WTC11 (cell line): Measurements from ENCODE around the gene PHLDB2. TPM values are rescaled to one million over a fixed set of nuclear protein-coding genes. Genes with fewer than 3 reads are reported as not detected.

Source experiments
- ATAC-seq: fragments of 200-7000 bp; cut with Tn5 transposase; 2 replicates; pipeline ENCODE4 v1.10.0; 2021; ENCODE audit warnings: mild to moderate bottlenecking, moderate library complexity
- CTCF ChIA-PET: fragments of 300-600 bp; sonication (Branson Sonifier 250); formaldehyde crosslinking; loops from one replicate; lab custom pipeline; 2021; ENCODE audit warnings: antibody characterized with exemption; lab: Charles Lee
- POLR2A ChIA-PET: fragments of 350-600 bp; sonication (Branson Sonifier 250); formaldehyde crosslinking; loops from one replicate; lab custom pipeline; 2021; ENCODE audit warnings: antibody characterized with exemption; lab: Charles Lee
- DNase-seq: peaks from one replicate; pipeline ENCODE4 v3.0.0; 2021; ENCODE audit warnings: low spot score
- H3K27ac Mint-ChIP-seq: 2 replicates; pipeline ENCODE4 v1.8.0; 2021; ENCODE audit warnings: mixed read lengths
- H3K27me3 Mint-ChIP-seq: 2 replicates; pipeline ENCODE4 v1.8.0; 2021; ENCODE audit warnings: low read depth, mild to moderate bottlenecking, moderate library complexity, mixed read lengths
- H3K36me3 Mint-ChIP-seq: 2 replicates; pipeline ENCODE4 v1.8.0; 2021; ENCODE audit warnings: mixed read lengths
- H3K4me1 Mint-ChIP-seq: 2 replicates; pipeline ENCODE4 v1.8.0; 2022; ENCODE audit warnings: mixed read lengths
- H3K4me3 Mint-ChIP-seq: 2 replicates; pipeline ENCODE4 v1.8.0; 2021; ENCODE audit warnings: mild to moderate bottlenecking, moderate library complexity, mixed read lengths
- H3K9me3 Mint-ChIP-seq: 2 replicates; pipeline ENCODE4 v1.8.0; 2021; ENCODE audit warnings: mixed read lengths
- ESRRA ChIP-seq: sonication (generic); formaldehyde crosslinking; IDR thresholded peaks from 2 replicates; pipeline ENCODE4 v1.8.1; 2022; ENCODE audit warnings: mild to moderate bottlenecking, missing genetic modification reagents, borderline replicate concordance
- FOXJ3 ChIP-seq: sonication (generic); formaldehyde crosslinking; IDR thresholded peaks from 2 replicates; pipeline ENCODE4 v1.9.0; 2021; ENCODE audit warnings: missing genetic modification reagents, mild to moderate bottlenecking, borderline replicate concordance
- GABPB1 ChIP-seq: sonication (generic); formaldehyde crosslinking; IDR thresholded peaks from 2 replicates; pipeline ENCODE4 v1.8.1; 2023; ENCODE audit warnings: mild to moderate bottlenecking, missing genetic modification reagents
- NFYB ChIP-seq: sonication (generic); formaldehyde crosslinking; conservative IDR thresholded peaks from 2 replicates; pipeline ENCODE4 v1.8.0; 2022; ENCODE audit warnings: low read depth, missing genetic modification reagents
- NR1H2 ChIP-seq: sonication (generic); formaldehyde crosslinking; IDR thresholded peaks from 2 replicates; pipeline ENCODE4 v1.9.0; 2021; ENCODE audit warnings: mild to moderate bottlenecking, moderate library complexity, missing genetic modification reagents
- NR3C1 ChIP-seq: sonication (generic); formaldehyde crosslinking; conservative IDR thresholded peaks from 2 replicates; pipeline ENCODE4 v1.8.1; 2023; ENCODE audit warnings: low read depth, mild to moderate bottlenecking, missing genetic modification reagents
- PRDM15 ChIP-seq: sonication (generic); formaldehyde crosslinking; IDR thresholded peaks from 2 replicates; pipeline ENCODE4 v1.8.0; 2022; ENCODE audit warnings: missing genetic modification reagents
- SMAD3 ChIP-seq: sonication (generic); formaldehyde crosslinking; IDR thresholded peaks from 2 replicates; pipeline ENCODE4 v1.8.0; 2022; ENCODE audit warnings: missing genetic modification reagents, mild to moderate bottlenecking, borderline replicate concordance
- USF1 ChIP-seq: sonication (generic); formaldehyde crosslinking; IDR thresholded peaks from 2 replicates; pipeline ENCODE4 v1.8.0; 2022; ENCODE audit warnings: mild to moderate bottlenecking, missing genetic modification reagents
- ZBTB21 ChIP-seq: sonication (generic); formaldehyde crosslinking; IDR thresholded peaks from 2 replicates; pipeline ENCODE4 v1.8.1; 2023; ENCODE audit warnings: mild to moderate bottlenecking, missing genetic modification reagents, borderline replicate concordance
- ZNF671 ChIP-seq: fragments of 250-450 bp; sonication (Bioruptor Pico); IDR thresholded peaks from 2 replicates; pipeline ENCODE4 v1.8.0; 2021; ENCODE audit warnings: mild to moderate bottlenecking
- total RNA-seq: library from RNA; stranded (reverse); gene quantifications from 3 replicates; pipeline ENCODE4 v1.2.3, GENCODE V29; 2021
- TF ChIP-seq, protein P1 (sequence below): fragments of 250-450 bp; sonication (Bioruptor Pico); conservative IDR thresholded peaks from 2 replicates; pipeline ENCODE4 v1.9.0; 2021; ENCODE audit warnings: mild to moderate bottlenecking
- TF ChIP-seq, protein P2 (sequence below): fragments of 250-450 bp; sonication (Bioruptor Pico); IDR thresholded peaks from 2 replicates; pipeline ENCODE4 v2.1.2; 2022; ENCODE audit warnings: mild to moderate bottlenecking, moderate library complexity
- TF ChIP-seq, protein P3 (sequence below): sonication (generic); formaldehyde crosslinking; IDR thresholded peaks from 2 replicates; pipeline ENCODE4 v1.8.1; 2022; ENCODE audit warnings: low read depth, mild to moderate bottlenecking, moderate library complexity, missing genetic modification reagents, borderline replicate concordance
- TF ChIP-seq, protein P4 (sequence below): sonication (generic); formaldehyde crosslinking; IDR thresholded peaks from 2 replicates; pipeline ENCODE4 v1.8.0; 2023; ENCODE audit warnings: mild to moderate bottlenecking, missing genetic modification reagents
- TF ChIP-seq, protein P5 (sequence below): fragments of 250-450 bp; sonication (Bioruptor Pico); IDR thresholded peaks from 2 replicates; pipeline ENCODE4 v1.9.0; 2021; ENCODE audit warnings: moderate library complexity, mild to moderate bottlenecking, inconsistent platforms, borderline replicate concordance

PHLDB2 gene
- total RNA-seq, 1 experiment from 2014 or later = 40.3 TPM

DNA sequence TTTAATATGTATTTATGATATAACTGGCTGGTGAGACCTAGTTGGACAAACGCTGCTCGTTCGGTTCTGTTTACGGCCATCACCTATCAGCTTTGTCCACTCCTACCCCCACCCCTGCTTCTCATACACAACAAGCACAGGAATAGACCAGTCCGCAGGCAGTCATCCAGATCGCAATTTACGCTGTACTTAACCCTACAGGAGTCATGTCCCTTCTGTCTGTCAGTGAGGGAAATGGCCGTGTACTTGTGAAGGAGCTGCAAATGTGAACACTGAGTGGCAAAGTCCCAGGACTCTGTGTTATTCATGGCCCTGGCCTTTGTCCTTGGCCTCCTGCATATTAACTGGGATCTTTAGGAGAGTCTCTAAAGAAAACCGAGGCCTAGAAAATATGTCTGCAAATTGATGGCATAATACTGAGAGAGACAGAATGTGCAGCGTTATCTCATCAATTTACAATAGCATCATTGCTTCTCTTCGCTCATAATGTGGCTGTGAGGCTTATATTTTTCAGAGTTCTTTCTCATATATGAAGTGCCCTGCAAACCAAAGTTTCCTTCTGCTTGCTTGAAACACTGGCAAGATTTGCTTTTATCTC lies 112.6 kb downstream of the PHLDB2 start (continued):
- TF ChIP-seq USF1 (CRISPR knock-in tag) (no peak), ZNF671 (CRISPR knock-in tag) (no peak)
- TF ChIP-seq, protein P1, sequence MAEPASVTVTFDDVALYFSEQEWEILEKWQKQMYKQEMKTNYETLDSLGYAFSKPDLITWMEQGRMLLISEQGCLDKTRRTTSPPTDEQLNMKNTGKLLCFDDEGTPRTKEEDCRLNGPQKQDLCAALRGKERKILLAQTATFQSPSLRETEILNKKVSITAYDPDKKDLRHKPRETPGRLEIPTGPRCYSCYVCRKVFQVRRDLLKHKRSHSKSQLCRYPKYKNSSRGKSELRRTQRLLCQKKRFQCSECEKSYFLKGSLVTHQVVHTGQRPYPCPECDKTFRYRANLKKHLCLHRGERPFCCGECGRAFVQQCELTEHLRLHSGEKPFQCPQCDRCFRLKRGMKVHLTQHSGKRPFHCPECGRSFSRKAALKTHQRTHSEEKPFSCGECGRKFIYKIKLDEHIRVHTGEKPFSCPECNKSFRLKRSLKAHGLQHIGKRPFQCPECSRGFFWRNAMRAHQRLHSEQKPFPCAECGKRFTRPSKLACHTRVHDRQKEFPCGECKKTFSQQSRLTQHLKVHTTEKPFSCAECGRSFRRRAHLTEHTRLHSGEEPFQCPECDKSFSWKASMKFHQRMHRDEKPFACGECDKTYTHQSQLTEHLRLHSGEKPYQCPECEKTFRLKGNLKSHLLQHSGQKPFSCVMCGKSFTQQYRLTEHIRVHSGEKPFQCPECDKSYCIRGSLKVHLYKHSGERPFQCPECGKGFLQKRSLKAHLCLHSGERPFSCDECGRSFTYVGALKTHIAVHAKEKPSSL (CRISPR knock-in tag) = no peak

DNA sequence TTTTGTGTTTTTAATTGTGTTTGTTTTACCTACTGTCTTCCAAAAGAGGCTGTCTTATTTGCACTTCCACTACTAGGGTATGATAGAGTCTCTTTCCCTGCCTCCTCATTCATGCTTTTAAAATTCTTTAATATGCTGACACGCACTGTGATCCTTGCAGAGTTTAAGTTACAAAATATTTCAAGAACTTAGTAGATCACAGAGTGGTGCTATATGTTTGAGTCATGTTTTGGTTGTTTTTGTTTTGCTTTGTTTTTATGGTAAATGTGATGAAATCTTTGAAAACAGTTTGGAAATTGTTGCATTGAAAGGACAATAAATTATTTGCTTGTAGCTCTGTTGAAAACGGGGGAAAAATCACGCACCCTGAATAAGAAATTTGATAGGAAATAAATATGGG lies 113.8 kb downstream of the PHLDB2 start:
- ATAC-seq (no peak), DNase-seq (no peak)
- Mint-ChIP-seq H3K27me3 (no peaks in the 10 kb centered on the region), H3K4me1 (no peaks in the 10 kb centered on the region), H3K36me3 (peaks cover 7% of the 10 kb centered on the region), H3K9me3 (no peaks in the 10 kb centered on the region), H3K4me3 (no peak overlapping the region), H3K27ac (no peak overlapping the region)
- ChIA-PET POLR2A (no interaction called here), CTCF (interaction anchor here (1.2 kb wide), 2 partner anchors 41 to 256 kb away, joined by 3 to 4 read pairs; no protein-coding TSS in a partner anchor)
- TF ChIP-seq, protein P2, sequence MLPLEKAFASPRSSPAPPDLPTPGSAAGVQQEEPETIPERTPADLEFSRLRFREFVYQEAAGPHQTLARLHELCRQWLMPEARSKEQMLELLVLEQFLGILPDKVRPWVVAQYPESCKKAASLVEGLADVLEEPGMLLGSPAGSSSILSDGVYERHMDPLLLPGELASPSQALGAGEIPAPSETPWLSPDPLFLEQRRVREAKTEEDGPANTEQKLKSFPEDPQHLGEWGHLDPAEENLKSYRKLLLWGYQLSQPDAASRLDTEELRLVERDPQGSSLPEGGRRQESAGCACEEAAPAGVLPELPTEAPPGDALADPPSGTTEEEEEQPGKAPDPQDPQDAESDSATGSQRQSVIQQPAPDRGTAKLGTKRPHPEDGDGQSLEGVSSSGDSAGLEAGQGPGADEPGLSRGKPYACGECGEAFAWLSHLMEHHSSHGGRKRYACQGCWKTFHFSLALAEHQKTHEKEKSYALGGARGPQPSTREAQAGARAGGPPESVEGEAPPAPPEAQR (CRISPR knock-in tag) = no peak
- TF ChIP-seq ZBTB21 (CRISPR knock-in tag) = no peak
- TF ChIP-seq SMAD3 (CRISPR knock-in tag) = no peak
- TF ChIP-seq, protein P3, sequence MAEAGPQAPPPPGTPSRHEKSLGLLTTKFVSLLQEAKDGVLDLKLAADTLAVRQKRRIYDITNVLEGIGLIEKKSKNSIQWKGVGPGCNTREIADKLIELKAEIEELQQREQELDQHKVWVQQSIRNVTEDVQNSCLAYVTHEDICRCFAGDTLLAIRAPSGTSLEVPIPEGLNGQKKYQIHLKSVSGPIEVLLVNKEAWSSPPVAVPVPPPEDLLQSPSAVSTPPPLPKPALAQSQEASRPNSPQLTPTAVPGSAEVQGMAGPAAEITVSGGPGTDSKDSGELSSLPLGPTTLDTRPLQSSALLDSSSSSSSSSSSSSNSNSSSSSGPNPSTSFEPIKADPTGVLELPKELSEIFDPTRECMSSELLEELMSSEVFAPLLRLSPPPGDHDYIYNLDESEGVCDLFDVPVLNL (CRISPR knock-in tag) = no peak

DNA sequence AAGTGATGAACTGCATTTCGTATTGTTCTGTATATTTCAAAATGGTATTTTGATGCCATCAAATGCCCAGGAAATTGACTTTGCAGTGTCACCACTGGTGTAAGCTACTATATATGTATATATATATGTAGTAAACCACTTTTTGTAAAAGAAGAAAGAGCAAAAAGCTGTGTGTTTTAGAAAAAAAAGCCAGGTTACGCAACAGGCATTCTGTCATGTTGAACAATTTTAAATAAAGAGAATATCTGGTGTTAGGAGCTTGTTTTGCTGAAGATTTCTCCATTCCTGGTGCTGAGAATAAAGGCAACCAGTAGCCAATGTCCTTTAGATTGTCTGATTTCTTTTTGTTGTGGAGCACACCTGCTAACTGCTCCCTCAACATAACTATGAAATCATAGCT lies 116.1 kb downstream of the PHLDB2 start:
- Mint-ChIP-seq H3K36me3 (0 out of 2 replicates have a peak, but pooled peaks cover 2% of the 10 kb centered on the region), H3K4me1 (peaks cover 10% of the 10 kb centered on the region), H3K27ac (no peak overlapping the region), H3K9me3 (no peaks in the 10 kb centered on the region), H3K4me3 (no peak overlapping the region), H3K27me3 (no peaks in the 10 kb centered on the region)
- POLR2A ChIA-PET = interaction anchor here (0.6 kb wide), 1 partner anchor 147 kb away, joined by 4 read pairs; no protein-coding TSS in a partner anchor
- ATAC-seq (no peak), DNase-seq (no peak)
- CTCF ChIA-PET = interaction anchor here (2.1 kb wide), 1 partner anchor 39 kb away, joined by 5 read pairs; no protein-coding TSS in a partner anchor
- TF ChIP-seq ESRRA (no peak), NR1H2 (CRISPR knock-in tag) (no peak)

- POLR2A ChIA-PET = no interaction called here
- H3K4me3 Mint-ChIP-seq = no peak overlapping the region
- H3K27ac Mint-ChIP-seq = no peak overlapping the region
- ATAC-seq (no peak), DNase-seq (no peak)
- H3K4me1 Mint-ChIP-seq = peaks cover 13% of the 10 kb centered on the region
- no peaks in the 10 kb centered on the region for H3K9me3 Mint-ChIP-seq
- no peaks in the 10 kb centered on the region for H3K27me3 Mint-ChIP-seq
- H3K36me3 Mint-ChIP-seq = 0 out of 2 replicates have a peak, but pooled peaks cover 2% of the 10 kb centered on the region
- CTCF ChIA-PET = interaction anchor here (1.8 kb wide), 1 partner anchor 37 kb away, joined by 4 read pairs; no protein-coding TSS in a partner anchor
- TF ChIP-seq NFYB (CRISPR knock-in tag) = no peak
- TF ChIP-seq, protein P4, sequence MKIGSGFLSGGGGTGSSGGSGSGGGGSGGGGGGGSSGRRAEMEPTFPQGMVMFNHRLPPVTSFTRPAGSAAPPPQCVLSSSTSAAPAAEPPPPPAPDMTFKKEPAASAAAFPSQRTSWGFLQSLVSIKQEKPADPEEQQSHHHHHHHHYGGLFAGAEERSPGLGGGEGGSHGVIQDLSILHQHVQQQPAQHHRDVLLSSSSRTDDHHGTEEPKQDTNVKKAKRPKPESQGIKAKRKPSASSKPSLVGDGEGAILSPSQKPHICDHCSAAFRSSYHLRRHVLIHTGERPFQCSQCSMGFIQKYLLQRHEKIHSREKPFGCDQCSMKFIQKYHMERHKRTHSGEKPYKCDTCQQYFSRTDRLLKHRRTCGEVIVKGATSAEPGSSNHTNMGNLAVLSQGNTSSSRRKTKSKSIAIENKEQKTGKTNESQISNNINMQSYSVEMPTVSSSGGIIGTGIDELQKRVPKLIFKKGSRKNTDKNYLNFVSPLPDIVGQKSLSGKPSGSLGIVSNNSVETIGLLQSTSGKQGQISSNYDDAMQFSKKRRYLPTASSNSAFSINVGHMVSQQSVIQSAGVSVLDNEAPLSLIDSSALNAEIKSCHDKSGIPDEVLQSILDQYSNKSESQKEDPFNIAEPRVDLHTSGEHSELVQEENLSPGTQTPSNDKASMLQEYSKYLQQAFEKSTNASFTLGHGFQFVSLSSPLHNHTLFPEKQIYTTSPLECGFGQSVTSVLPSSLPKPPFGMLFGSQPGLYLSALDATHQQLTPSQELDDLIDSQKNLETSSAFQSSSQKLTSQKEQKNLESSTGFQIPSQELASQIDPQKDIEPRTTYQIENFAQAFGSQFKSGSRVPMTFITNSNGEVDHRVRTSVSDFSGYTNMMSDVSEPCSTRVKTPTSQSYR (CRISPR knock-in tag) = no peak
- TF ChIP-seq, protein P5, sequence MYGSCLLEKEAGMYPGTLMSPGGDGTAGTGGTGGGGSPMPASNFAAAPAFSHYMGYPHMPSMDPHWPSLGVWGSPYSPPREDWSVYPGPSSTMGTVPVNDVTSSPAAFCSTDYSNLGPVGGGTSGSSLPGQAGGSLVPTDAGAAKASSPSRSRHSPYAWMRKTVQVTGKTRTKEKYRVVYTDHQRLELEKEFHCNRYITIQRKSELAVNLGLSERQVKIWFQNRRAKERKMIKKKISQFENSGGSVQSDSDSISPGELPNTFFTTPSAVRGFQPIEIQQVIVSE (CRISPR knock-in tag) = no peak
- no peak for TF ChIP-seq FOXJ3 (CRISPR knock-in tag)
- TF ChIP-seq GABPB1 = no peak
- TF ChIP-seq PRDM15 (CRISPR knock-in tag) = no peak
- no peak for TF ChIP-seq NR3C1
These were observed 117.2 kb downstream of the PHLDB2 start for GRCh38 chr3:111976254-111976653.
